ENCODE measurements around the gene APOL1.
"Not testable (repeated sequence)": the region's sequence is repeated elsewhere in the genome, so short reads cannot be mapped to it uniquely, and the experiment has no call there.

APOL1 gene

GRCh38 chr22:36271951-36272350, 19.0 kb downstream of the APOL1 start:
- not testable (repeated sequence) for DNase-seq

GRCh38 chr22:36274531-36274930, 21.6 kb downstream of the APOL1 start:
- no peak for DNase-seq

GRCh38 chr22:36277482-36278291, 24.8 kb downstream of the APOL1 start:
- no peak for DNase-seq

GRCh38 chr22:36279219-36279666, 26.3 kb downstream of the APOL1 start:
- no peak for DNase-seq

DNA sequence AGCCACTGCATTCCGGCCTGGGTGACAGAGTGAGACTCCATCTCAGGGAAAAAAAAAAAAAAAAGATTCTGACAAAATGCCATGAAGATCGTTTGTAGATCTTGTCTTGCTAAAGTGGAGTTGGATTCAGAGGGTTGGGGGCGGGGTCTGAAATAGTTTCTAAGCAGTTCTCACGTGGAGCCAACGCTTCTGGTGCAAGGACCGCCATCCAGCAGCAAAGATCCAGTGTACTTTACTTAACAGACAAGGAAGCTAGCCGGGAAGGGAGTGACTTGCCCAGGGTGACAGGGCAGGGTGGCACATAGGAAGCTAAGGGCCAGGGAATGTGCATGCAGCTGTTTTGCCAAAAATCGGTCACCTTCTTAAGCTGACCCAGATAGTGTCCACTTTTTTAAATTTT, 27.4 kb downstream of the APOL1 start:
- no peak for DNase-seq

- DNase-seq: no peak
Measured at GRCh38 chr22:36281781-36282327, 28.9 kb downstream of the APOL1 start.

GRCh38 chr22:36282328-36282831, 29.4 kb downstream of the APOL1 start:
- no peak for DNase-seq

DNA sequence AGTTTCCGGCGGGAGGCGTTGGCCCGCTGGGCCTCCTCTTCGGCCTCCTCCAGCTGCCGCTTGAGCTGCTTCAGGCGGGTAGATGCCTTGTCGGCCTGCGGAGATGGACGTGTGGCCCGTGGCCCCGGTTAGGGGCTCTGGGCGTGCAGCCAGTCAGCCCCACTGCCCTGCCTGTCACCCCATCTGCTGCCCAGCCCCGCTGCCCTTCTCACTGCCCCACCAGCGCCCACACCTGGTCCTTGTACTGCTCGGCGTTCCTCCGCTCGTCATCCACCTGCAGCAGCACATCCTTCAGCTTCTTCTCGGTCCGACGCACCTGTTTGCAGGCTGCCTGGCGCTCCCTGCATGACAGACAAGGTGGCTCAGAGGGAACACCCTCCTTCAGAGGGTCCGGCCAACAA, 31.2 kb downstream of the APOL1 start:
- DNase-seq: no peak

DNA sequence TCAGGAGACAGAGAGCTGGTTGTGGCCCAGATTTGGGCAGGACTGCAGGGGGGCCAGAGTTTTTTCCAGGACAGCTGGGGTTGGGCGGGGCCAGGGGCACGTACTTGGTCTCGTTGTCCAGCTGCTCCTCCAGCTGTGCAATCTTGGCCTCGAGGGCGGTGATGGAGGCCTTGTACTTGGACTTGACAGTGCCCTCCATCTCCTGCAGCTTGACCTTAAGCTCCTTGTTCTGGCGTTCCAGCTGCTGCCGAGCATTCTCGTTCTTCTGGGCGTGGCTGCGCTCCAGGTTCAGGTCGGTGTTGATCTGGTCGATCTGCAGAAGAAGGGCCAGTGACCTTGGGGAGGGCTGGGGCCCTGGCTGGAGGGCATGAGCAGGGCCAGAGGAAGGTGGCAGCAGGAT, 32.1 kb downstream of the APOL1 start:
- DNase-seq: no peak

DNA sequence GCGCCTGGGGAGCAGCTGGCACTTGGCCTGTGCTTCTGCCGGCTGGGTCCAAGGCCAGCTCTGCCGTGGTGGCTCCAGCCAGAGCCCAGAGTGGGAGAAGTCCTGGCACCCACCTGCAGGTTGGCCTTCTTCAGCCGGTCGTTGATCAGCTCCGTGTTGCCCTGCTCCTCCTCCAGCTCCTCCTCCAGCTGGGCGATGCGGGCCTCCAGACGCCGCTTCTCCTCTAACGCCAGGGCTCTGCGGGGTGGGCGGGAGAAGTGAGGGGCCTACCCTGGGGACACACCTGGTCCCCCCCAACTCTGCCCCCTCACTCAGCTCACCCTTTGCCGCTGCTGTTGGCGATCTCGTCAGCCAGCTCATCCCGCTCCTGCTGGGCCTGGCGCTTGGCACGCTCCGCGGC, 32.6 kb downstream of the APOL1 start:
- DNase-seq: no peak

- peak; percentile 64 for DNase-seq
Measured at GRCh38 chr22:36286096-36286957, 33.4 kb downstream of the APOL1 start.

DNA sequence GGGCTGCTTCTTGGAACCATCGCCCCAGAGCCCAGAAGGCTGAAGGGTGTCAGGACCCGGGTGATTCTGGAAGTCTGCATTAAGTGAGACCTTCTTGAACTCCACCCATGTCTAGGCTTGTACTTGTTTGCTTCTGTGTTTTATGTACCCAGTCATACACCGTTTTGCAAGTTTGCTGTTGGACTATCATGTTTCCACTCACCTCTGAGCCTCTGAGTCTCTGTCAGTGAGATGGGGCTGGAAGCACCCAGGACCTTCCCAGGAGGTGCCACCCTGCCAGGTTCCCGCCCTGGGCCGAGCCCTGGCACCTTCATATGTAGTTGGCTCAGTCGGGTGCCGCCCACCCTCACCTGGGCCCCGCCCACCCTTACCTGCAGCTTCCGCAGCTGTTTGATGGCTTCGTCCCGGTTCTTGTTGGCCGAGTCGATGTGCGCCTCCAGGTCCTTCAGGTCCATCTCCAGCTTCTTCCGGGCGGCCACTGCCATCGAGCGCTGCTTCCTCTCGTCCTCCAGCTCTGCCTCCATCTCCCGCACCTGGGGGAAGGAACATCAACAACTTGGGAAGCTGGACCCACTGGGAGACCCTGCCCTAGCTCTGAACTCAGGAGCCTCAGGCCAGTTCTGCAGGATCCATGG, 35.1 kb downstream of the APOL1 start:
- DNase-seq: no peak

DNA sequence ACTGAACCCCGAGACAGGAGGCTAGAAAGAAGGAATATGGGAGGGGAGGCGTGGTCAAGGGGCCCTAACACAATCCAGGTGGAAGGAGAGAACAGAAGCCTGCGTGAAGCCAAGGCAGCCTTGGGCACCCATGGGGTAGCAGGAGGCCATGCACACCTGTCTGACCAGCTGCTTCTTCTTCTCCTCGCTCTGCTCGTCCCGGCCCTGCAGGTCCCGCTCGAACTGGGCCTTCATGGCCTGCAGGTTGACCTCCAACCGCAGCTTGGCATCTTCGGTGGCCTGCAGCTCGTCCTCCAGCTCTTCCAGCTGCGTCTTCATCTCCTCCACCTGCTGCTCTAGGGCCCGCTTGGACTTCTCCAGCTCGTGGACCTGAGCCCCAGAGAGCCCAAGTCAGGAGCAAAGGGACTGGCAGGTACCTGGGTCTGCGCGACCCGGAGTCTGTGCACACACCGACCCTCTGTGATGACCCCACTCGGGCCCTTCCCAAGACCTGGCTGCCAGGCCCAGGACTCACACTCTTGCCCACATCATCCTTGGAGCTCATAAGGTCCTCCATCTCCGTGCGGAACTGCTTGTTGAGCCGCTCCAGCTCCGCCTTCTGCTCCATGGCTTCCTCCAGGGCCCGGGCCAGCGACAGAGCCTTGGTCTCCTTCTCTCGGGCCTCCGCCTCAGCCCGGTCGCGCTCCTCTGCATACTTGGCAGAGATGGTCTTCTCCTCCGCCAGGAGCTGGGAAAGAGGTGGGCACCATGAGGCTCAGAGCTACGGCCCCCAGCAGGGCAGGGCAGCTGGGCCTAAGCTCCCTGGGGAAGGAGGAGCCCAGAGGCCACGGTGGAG, 35.9 kb downstream of the APOL1 start:
- DNase-seq: no peak

- DNase-seq: no peak
Measured at GRCh38 chr22:36289406-36289870, 36.5 kb downstream of the APOL1 start.

- DNase-seq: not testable (repeated sequence)
Measured at GRCh38 chr22:36289948-36290371, 37.0 kb downstream of the APOL1 start.

DNA sequence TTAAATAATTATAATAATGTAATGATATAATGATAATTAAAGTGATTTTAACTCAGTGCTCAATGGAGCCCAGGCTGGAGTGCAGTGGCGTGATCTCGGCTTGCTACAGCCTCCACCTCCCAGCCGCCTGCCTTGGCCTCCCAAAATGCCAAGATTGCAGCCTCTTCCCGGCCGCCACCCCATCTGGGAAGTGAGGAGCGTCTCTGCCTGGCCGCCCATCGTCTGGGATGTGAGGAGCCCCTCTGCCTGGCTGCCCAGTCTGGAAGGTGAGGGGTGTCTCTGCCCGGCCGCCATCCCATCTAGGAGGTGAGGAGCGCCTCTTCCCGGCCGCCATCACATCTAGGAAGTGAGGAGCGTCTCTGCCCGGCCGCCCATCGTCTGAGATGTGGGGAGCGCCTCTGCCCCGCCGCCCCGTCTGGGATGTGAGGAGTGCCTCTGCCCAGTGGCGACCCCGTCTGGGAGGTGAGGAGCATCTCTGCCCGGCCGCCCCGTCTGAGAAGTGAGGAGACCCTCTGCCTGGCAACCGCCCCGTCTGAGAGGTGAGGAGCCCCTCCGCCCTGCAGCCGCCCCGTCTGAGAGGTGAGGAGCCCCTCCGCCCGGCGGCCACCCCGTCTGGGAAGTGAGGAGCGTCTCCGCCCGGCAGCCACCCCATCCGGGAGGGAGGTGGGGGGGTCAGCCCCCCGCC, 37.6 kb downstream of the APOL1 start:
- DNase-seq: not testable (repeated sequence)

DNA sequence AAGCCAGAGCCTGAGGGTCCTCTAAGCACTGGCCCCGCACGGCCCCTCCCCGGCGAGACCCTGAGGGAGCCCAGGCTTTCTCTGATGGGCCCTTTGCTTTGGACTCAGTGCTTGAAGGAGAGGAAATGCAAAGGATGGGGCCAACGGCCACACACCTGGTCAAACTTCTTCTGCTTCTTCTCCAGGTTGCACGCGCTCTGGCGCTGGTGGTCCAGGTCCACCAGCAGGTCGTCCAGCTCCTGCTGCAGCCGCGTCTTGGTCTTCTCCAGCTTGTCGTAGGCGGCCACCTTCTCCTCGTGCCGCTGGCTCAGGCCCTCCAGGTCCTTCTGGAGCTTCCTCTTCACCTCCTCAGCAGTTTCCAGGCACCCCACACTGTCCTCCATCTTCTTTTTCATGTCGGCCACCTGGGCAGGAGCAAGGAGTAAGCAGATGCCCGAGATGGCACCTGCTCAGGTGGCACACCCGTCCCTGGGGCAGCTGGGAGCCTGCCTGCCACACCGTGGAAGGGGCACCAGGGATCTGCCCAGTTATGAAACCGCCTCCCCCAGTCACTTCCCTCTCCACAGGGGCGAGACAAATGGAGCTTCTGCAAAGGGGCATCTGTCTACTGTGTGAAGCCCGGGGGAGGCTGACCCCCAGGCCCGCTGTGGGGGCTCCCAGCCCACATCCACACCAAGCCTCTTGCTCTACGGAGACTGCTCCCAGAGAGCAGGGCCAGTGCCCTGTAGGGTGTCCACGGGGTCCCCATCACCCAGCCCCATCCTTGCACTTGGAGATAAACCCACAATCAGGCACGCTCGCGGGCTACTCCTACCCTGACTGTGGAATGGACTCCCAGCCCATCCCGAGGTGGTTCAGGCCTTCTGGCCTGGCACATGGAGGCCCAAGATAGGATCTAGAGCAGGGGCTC, 39.2 kb downstream of the APOL1 start:
- no peak for DNase-seq

DNA sequence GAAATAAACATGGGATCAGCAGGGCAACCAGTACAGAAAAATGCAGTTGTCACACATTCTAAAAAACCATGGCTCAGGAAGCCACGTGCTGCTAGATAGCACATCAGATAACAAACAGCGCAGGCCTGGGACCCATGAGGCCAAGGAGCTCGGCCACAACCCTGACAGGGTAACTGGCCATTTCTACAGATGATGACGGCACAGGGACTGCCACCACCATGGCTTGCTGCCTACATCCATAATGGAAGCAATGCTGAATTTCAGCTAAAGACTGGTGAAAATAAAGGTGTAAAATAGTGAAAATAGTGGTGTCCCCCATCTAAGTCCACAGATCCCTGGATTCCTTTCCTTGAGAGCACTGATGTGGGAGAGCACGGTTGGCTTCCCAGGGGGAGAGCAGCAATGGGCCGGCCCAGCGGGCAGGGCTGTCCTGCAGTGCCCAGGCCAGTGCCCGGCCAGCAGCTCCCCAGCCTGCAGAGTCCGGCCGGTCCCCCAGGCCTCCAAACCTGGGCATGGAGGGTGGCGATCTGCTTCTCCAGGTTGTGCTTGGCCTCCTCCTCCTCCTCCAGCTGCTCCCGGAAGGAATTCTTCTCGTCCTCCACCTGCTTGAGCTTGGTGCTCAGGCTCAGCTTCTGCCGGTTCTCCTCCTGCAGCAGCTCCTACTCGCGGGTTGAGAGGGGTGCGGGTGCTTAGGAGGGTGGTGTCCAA, 40.0 kb downstream of the APOL1 start:
- DNase-seq: no peak

- DNase-seq: no peak
Measured at GRCh38 chr22:36293606-36294292, 40.8 kb downstream of the APOL1 start.

Measured in 8988T (cell line).